Lung microvascular endothelial cell (primary cell): ENCODE data around the gene FRMPD1. TPM values are rescaled to one million over a fixed set of nuclear protein-coding genes. Genes with fewer than 3 reads are reported as not detected.

Experiments used
- DNase-seq, 2 donors: peaks; one replicate each; pipeline versions ENCODE4 v3.0.0 to v3.0.0-alpha.2; 2010; ENCODE audit warnings: low read depth in 2 of 2
- total RNA-seq: library from RNA; depleted of rRNA; stranded (reverse); fragments of >200 nt; gene quantifications from 2 replicates; pipeline ENCODE4 v1.2.1, GENCODE V29; 2014

Gene FRMPD1
- total RNA-seq, 1 donor from 2014 or later: not detected

GRCh38 chr9:37776328-37776727 lies 125.6 kb downstream of the FRMPD1 start:
- no peak for DNase-seq

- no peak for DNase-seq
Measured at GRCh38 chr9:37778534-37778933, 127.8 kb downstream of the FRMPD1 start.

- DNase-seq: peak in 1 of 2 donors; percentile 41
Measured at GRCh38 chr9:37784291-37784615, 133.5 kb downstream of the FRMPD1 start.

GRCh38 chr9:37784616-37785483 lies 134.1 kb downstream of the FRMPD1 start, which contains the start of gene EXOSC3:
TSS of gene EXOSC3 (minus strand) at chr9:37785064. CDS start at chr9:37785044, 20 bp downstream.
- DNase-seq: peak; percentile 94 to 95

- DNase-seq: no peak
Measured at GRCh38 chr9:37787059-37787458, 136.3 kb downstream of the FRMPD1 start.

DNA sequence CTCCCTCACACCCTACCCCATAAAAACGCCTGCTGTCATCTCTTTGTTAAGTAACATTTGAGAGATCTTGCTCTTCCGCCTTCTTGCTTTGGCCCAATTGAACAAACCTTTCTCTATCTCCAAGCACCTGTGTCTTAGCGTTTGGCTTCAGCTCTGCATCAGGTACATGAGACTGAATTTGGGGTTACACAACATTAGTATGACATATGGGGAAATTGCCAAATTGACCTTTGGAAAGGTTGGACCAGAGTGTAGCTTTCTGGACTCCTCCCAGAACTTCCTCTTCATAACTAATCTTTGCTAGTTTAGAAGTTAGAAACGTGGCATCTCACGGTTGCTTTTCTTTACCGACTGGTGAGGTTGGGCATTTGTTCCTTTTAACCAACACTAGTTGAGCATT lies 137.6 kb downstream of the FRMPD1 start:
- DNase-seq: no peak

DNA sequence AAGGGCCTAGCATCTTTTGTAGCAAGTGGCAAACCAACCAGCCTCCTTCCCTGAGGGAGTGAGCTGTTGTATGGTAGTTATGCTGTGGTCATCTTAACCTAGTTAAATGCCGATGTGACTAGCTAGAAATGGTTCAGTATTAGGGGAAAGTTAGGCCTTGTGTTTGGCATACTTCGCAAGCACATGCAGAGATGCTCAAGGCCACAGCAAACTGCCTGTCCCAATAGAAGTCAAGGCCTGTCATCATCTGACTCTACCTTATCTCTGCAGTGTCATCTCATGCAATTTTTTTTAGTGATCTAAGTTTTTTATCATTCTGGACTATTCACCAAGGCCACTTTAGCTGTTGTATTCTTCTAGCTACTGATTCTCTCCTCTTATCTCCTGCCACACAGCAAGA lies 139.3 kb downstream of the FRMPD1 start:
- no peak for DNase-seq

- no peak for DNase-seq
Measured at GRCh38 chr9:37792122-37792521, 141.4 kb downstream of the FRMPD1 start.

DNA sequence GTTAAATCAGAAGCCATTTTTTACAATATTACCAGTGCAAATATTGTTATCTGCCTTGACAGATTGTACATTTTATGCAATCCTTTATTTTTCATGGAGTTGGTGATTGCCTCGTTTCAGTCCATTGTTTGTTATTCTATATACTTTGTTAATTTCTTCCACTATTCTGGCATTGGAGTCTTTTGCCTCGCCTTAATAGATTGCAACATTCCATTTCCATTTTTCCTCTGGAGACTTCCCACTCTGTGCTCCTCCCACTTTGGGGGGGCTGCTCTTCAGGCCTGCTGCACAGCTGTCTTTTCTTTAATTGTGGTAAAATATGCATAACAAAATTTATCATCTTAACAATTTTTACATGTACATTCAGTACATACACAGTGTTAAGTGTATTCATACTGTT lies 145.5 kb downstream of the FRMPD1 start:
- no peak for DNase-seq

Other genes starting within 250 kb of the FRMPD1 start
- 88.7 and 105 TPM in 2 replicates for gene GRHPR, start 228.3 kb upstream of the FRMPD1 start, total RNA-seq
- 6.1 and 10.3 TPM in 2 replicates for gene ZBTB5, start 185.5 kb upstream of the FRMPD1 start, total RNA-seq
- 10.5 and 11.3 TPM in 2 replicates for gene POLR1E, start 165.0 kb upstream of the FRMPD1 start, total RNA-seq
- gene FBXO10, start 74.6 kb upstream of the FRMPD1 start, total RNA-seq: 9.8 and 13.3 TPM in 2 replicates
- 118 and 122 TPM in 2 replicates for gene TOMM5, start 58.4 kb upstream of the FRMPD1 start, total RNA-seq
- 1.3 and 2.2 TPM in 2 replicates for gene TRMT10B, start 102.9 kb downstream of the FRMPD1 start, total RNA-seq
- gene EXOSC3, start 134.1 kb downstream of the FRMPD1 start, total RNA-seq: 19.6 and 28.6 TPM in 2 replicates
- gene DCAF10, start 149.8 kb downstream of the FRMPD1 start, total RNA-seq: 11.3 and 12.1 TPM in 2 replicates